CD4-positive, alpha-beta T cell (primary cell): ENCODE measurements around the gene ZNF3. TPM values are rescaled to one million over a fixed set of nuclear protein-coding genes. Genes with fewer than 3 reads are reported as not detected.

Experiments used
- ATAC-seq: fragments of 200-7000 bp; cut with Tn5 transposase; one replicate; pipeline ENCODE4 v1.10.0; 2022; ENCODE audit warnings: mild to moderate bottlenecking; ENCODE audit not compliant: poor library complexity
- CTCF ChIA-PET: fragments of 350-600 bp; sonication (Branson Sonifier 250); formaldehyde crosslinking; loops from one replicate; lab custom pipeline; 2021; ENCODE audit warnings: antibody characterized with exemption, inconsistent platforms; lab: Charles Lee
- POLR2A ChIA-PET: fragments of 350-600 bp; sonication (Branson Sonifier 250); formaldehyde crosslinking; loops from one replicate; lab custom pipeline; 2021; ENCODE audit warnings: antibody characterized with exemption, inconsistent platforms; lab: Charles Lee
- DNase-seq, 14 experiments: peaks; one replicate each; pipeline ENCODE4 v3.0.0-alpha.2; 2013 to 2020; ENCODE audit warnings: mixed read lengths in 2 of 14
- H3K27ac ChIP-seq, 2 donors: one replicate each; pipeline versions ENCODE4 v1.5.1 to v1.7.0; 2013; ENCODE audit warnings: low read length in 2 of 2, low read depth in 1 of 2, mild to moderate bottlenecking in 1 of 2
- H3K27me3 ChIP-seq, 2 experiments: 1 replicate in 1 of 2; 2 replicates in 1 of 2; pipeline versions ENCODE4 v1.6.1 to v1.7.0; 2013; ENCODE audit warnings: low read length in 2 of 2, control low read depth in 1 of 2, mild to moderate bottlenecking in 1 of 2, moderate library complexity in 1 of 2; ENCODE audit not compliant: insufficient read depth in 2 of 2, control insufficient read depth in 1 of 2
- H3K36me3 ChIP-seq: one replicate; pipeline ENCODE4 v1.6.1; 2013; ENCODE audit warnings: low read length, control low read depth; ENCODE audit not compliant: insufficient read depth
- H3K4me1 ChIP-seq: one replicate; pipeline ENCODE4 v1.6.1; 2013; ENCODE audit warnings: low read length, control low read depth; ENCODE audit not compliant: insufficient read depth
- H3K4me3 ChIP-seq: one replicate; pipeline ENCODE4 v1.5.1; 2013; ENCODE audit warnings: mild to moderate bottlenecking, low read length, moderate library complexity
- H3K9me3 ChIP-seq, 2 experiments: 1 replicate in 1 of 2; 2 replicates in 1 of 2; pipeline versions ENCODE4 v1.6.1 to v1.7.0; 2013; ENCODE audit warnings: low read length in 2 of 2, mild to moderate bottlenecking in 2 of 2, control low read depth in 1 of 2, moderate library complexity in 1 of 2; ENCODE audit not compliant: control insufficient read depth in 1 of 2, insufficient read depth in 1 of 2
- H3K27ac Mint-ChIP-seq: one replicate; pipeline ENCODE4 v1.8.0; 2020; ENCODE audit warnings: mixed read lengths
- H3K27me3 Mint-ChIP-seq: one replicate; pipeline ENCODE4 v1.8.0; 2021; ENCODE audit warnings: mixed read lengths
- H3K36me3 Mint-ChIP-seq: one replicate; pipeline ENCODE4 v1.8.0; 2021; ENCODE audit warnings: low read depth, mixed read lengths
- H3K4me1 Mint-ChIP-seq: one replicate; pipeline ENCODE4 v1.8.0; 2021; ENCODE audit warnings: low read depth, mixed read lengths
- H3K4me3 Mint-ChIP-seq: one replicate; pipeline ENCODE4 v1.8.0; 2020; ENCODE audit warnings: mild to moderate bottlenecking, mixed read lengths
- H3K9me3 Mint-ChIP-seq: one replicate; pipeline ENCODE4 v1.8.0; 2020; ENCODE audit warnings: mixed read lengths
- intact Hi-C, 2 experiments: fragments of 100-400 bp; cut with DNase I in 1 of 2; cut with micrococcal nuclease in 1 of 2; formaldehyde crosslinking; loops; one replicate each; pipeline versions ENCODE4 v1.15.1 to v1.9.0; 2023 to 2025; cut with DNase I, micrococcal nuclease
- total RNA-seq, 174 experiments: library from RNA in 2 of 174; stranded (reverse) in 2 of 174; gene quantifications; one replicate each; pipeline ENCODE4 v1.2.3 and lab custom pipeline; 2021 to 2026
- TF ChIP-seq, protein P1 (sequence below): fragments of 200-600 bp; IDR thresholded peaks from one replicate; pipeline ENCODE4 v1.8.0; 2022; ENCODE audit warnings: antibody characterized with exemption, mild to moderate bottlenecking

The ZNF3 gene
- total RNA-seq, 2 experiments from 2014 or later, result 38.3 to 40.3 TPM

DNA sequence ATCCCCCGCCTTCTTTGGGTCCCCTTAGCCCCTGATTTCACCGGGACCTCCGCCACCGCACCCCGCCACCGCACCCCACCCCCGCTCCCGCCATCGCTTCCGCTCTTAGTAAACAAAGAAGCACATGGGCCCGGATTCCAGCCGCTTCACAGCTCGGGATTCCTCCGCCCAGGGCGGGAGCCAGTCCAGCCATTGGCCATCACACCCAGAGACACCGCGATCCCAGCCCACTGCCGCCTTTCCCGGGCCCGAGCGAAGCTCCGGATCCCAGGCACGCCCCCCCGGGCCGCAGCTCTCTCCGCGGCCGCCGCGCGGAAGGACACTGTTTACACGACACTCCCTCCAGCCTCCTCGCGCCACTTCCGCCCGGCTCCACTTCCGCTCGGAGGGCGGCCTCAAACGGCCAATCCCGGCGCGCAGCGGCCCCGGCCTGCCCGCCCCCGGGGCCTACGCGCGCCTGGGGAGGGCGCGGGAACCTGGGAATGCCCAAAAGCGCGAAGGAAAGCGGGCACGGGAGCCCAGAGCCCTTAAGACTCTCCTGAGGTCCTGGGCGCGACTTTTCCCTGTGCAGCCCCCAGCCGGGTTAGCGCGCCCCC, 19.0 kb upstream of the ZNF3 start:
- ATAC-seq, result peak; percentile 72
- DNase-seq, result peak; percentile 70 to 95 (median 82)
- peaks cover 53% of the 10 kb centered on the region for H3K36me3 ChIP-seq
- H3K4me3 ChIP-seq, result peak overlapping the region; percentile 97
- Mint-ChIP-seq H3K36me3 (peaks cover 64% of the 10 kb centered on the region), H3K4me1 (peaks cover 47% of the 10 kb centered on the region), H3K27ac (peak overlapping the region; percentile 98), H3K27me3 (no peaks in the 10 kb centered on the region), H3K9me3 (no peaks in the 10 kb centered on the region), H3K4me3 (peak overlapping the region; percentile 98)
- POLR2A ChIA-PET, result interaction anchor here (0.6 to 3.7 kb wide), 29 partner anchors 8 to 959 kb away, joined by 3 to 58 read pairs (median 5); partner anchors contain the start of genes CNPY4, COPS6, FBXO24 and GPC2
- peak overlapping the region; percentile 90 to 95 for H3K27ac ChIP-seq
- H3K27me3 ChIP-seq, result no peaks in the 10 kb centered on the region
- no peaks in the 10 kb centered on the region for H3K9me3 ChIP-seq
- CTCF ChIA-PET, result interaction anchor here (0.8 to 3.2 kb wide), 4 partner anchors 17 to 464 kb away, joined by 3 to 14 read pairs (median 6); partner anchors contain the start of gene MBLAC1
- peaks cover 38% of the 10 kb centered on the region for H3K4me1 ChIP-seq
- TF ChIP-seq, protein P1, sequence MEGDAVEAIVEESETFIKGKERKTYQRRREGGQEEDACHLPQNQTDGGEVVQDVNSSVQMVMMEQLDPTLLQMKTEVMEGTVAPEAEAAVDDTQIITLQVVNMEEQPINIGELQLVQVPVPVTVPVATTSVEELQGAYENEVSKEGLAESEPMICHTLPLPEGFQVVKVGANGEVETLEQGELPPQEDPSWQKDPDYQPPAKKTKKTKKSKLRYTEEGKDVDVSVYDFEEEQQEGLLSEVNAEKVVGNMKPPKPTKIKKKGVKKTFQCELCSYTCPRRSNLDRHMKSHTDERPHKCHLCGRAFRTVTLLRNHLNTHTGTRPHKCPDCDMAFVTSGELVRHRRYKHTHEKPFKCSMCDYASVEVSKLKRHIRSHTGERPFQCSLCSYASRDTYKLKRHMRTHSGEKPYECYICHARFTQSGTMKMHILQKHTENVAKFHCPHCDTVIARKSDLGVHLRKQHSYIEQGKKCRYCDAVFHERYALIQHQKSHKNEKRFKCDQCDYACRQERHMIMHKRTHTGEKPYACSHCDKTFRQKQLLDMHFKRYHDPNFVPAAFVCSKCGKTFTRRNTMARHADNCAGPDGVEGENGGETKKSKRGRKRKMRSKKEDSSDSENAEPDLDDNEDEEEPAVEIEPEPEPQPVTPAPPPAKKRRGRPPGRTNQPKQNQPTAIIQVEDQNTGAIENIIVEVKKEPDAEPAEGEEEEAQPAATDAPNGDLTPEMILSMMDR, result no peak
- intact Hi-C loops, result loop anchor here (1.0 to 2.0 kb wide), 6 partner anchors 11 to 50 kb away; partner anchors contain the start of genes CNPY4 (in 2 of the 2), MBLAC1 (in 2 of the 2), TAF6 (in 2 of the 2) and ZNF3 (in 1 of the 2)

DNA sequence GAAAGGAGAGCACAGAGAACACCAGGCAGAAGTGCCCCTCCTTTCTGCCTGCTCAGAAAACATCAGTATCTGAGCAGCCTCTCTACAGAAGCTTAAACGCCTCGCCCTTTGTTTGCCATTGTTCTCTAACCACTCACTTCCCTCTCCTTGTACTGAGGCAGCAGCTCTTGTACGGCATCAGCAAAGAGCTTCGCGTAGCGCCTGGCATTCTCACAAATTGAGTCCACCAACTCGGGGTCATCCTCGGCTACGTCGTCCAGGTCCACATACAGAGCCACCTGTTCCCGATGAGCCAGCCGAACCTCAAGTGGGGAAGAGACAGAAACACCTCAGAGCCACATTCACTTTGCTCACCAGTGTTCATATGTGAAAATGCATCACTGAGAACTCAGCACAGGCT, 17.9 kb upstream of the ZNF3 start:
- H3K4me1 ChIP-seq, result peaks cover 38% of the 10 kb centered on the region
- ATAC-seq (no peak), DNase-seq (no peak)
- peaks cover 47% of the 10 kb centered on the region for H3K4me1 Mint-ChIP-seq
- ChIA-PET CTCF (interaction anchor here (1.3 kb wide), 1 partner anchor 31 kb away, joined by 7 read pairs; no protein-coding TSS in a partner anchor), POLR2A (interaction anchor here (1.2 to 3.7 kb wide), 4 partner anchors 10 to 50 kb away, joined by 3 to 50 read pairs (median 31); partner anchors contain the start of genes CNPY4, COPS6, TAF6 and ZSCAN21)
- no peaks in the 10 kb centered on the region for H3K27me3 Mint-ChIP-seq
- peaks cover 59% of the 10 kb centered on the region for H3K36me3 ChIP-seq
- H3K4me3 Mint-ChIP-seq, result peak overlapping the region; percentile 98
- H3K27ac Mint-ChIP-seq, result peak overlapping the region; percentile 98
- H3K4me3 ChIP-seq, result peak overlapping the region; percentile 97
- peaks cover 72% of the 10 kb centered on the region for H3K36me3 Mint-ChIP-seq
- TF ChIP-seq, protein P1, result no peak
- no peaks in the 10 kb centered on the region for H3K9me3 ChIP-seq
- H3K27me3 ChIP-seq, result no peaks in the 10 kb centered on the region
- intact Hi-C loops, result loop anchor here in 1 of 2 experiments (2.0 kb wide), 1 partner anchor 17 kb away; no protein-coding TSS in a partner anchor
- H3K27ac ChIP-seq, result peak overlapping the region; percentile 90 to 95
- H3K9me3 Mint-ChIP-seq, result no peaks in the 10 kb centered on the region

DNA sequence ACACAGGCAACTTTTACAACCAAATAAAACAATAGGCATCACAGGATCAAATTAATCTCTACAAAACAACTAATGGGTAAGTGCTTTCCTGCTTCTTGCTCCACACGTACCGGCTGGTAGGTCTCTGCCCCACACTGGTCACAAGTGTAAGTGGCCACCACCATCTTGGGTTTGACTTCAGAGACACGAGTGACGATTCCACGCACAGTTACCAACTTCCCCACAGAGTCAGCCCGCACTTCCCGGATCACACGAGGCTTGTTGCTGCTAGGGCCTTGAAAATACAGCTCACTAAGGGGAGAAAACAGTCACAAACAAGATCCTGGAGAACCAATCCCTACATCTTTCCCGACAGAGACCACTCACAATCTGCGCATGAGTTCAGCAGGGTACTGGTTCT, 17.4 kb upstream of the ZNF3 start:
- no peak overlapping the region for H3K4me3 ChIP-seq
- ATAC-seq, result no peak
- Mint-ChIP-seq H3K9me3 (no peaks in the 10 kb centered on the region), H3K4me1 (peaks cover 47% of the 10 kb centered on the region), H3K27ac (peak overlapping the region; percentile 98), H3K36me3 (peaks cover 77% of the 10 kb centered on the region), H3K27me3 (no peaks in the 10 kb centered on the region), H3K4me3 (peak overlapping the region; percentile 98)
- H3K4me1 ChIP-seq, result peaks cover 40% of the 10 kb centered on the region
- ChIA-PET CTCF (no interaction called here), POLR2A (interaction anchor here (3.3 to 3.7 kb wide), 2 partner anchors 10 to 21 kb away, joined by 46 to 50 read pairs; partner anchors contain the start of genes CNPY4, COPS6 and TAF6)
- H3K27me3 ChIP-seq, result no peaks in the 10 kb centered on the region
- H3K36me3 ChIP-seq, result peaks cover 62% of the 10 kb centered on the region
- TF ChIP-seq, protein P1, result no peak
- intact Hi-C loops, result loop anchor here in 1 of 2 experiments (2.0 kb wide), 1 partner anchor 16 kb away; no protein-coding TSS in a partner anchor
- DNase-seq, result no peak
- H3K27ac ChIP-seq, result peak overlapping the region; percentile 26 to 33
- H3K9me3 ChIP-seq, result no peaks in the 10 kb centered on the region
